ENCODE data around the gene ERCC6L2.
A peak's percentile ranks its signal among the peaks of the same experiment; 100 is the strongest.

The ERCC6L2 gene

DNA sequence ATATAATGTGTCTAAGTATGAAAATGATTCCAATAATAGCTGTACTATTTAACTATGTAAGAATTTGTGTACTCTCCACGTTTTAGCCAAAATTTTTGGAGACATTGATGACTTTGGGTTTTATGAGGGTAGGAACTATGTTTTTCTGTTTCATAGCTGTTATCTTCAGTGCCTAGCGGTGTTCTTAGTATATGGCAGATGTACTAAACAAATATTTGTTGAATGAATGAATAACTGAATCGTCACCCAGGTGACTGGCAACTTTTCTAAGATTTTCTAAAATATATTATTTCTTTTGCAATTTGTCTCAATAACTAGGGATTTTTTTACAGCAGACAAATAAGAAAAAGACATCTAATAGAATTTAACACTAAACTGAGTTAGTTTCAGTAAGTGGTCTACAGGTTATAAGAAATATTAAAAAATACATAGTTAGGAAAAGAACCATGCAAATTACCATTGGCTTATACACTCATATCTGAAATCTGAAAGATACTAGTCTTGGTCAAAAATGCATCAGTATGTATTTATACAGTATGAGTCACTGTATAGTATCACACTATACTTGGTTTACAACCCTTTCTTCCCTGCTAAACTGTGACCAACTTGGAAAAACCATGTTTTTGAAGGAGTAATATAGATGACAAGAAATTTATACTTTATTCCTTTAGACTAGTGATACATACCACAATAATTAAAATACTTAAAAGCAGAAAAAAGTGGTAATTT lies 10.5 kb upstream of the ERCC6L2 start:
- DNase-seq: no peak

GRCh38 chr9:95870352-95870751 lies 5.1 kb upstream of the ERCC6L2 start:
- no peak for DNase-seq

DNA sequence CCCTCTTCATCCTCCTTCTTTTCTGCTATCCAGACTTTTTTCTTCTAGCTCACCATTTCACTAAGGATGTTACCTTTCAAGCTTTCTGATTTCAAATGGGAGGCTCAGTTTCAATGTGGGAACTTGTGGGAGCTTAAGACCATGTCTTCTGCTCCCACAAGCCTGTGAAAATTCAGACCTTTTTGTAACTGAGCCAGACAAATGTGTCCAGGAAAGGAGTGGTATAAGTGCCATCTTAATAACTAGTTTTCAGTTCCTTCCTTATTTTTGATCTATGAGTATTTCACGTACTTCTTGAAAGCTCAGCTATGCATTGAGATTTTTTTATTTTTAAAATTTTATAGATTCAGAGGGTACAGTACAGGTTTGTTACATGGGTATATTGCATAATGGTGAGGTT lies 4.6 kb upstream of the ERCC6L2 start:
- no peak for DNase-seq

DNA sequence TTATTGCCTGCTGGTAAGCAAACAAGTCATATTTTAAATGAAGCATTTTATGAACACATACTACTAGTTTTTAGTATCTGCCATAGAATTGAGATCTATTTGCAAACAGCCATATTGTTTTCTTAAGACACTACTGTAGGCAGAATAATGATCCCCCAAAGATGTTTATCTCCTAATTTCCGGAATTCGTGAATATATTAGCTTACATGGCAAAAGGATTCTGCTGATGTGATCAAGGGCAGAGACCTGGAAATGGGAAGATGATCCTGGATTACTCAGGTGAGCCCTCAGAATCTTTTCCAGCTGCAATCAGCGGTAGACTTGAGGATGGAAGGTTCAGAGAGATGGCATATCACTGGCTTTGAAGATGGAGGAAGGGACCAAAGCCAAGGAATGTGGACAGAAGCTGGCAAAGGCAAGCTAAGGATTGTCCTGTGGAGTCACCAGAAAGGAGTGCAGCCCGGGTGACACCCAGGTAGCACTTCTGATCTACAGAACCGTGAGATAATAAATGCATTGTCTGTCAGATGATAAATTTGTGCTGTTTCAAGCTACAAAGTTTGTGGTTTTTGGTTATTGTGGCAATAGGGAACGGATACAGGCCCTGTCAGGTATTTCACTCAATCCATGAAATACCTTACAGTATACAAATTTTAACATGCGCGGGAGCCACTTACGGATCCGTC lies 1.0 kb upstream of the ERCC6L2 start:
- peak; percentile 23 for DNase-seq

- DNase-seq: peak; percentile 47
These were observed 544 bp upstream of the ERCC6L2 start for GRCh38 chr9:95874989-95875304.

DNA sequence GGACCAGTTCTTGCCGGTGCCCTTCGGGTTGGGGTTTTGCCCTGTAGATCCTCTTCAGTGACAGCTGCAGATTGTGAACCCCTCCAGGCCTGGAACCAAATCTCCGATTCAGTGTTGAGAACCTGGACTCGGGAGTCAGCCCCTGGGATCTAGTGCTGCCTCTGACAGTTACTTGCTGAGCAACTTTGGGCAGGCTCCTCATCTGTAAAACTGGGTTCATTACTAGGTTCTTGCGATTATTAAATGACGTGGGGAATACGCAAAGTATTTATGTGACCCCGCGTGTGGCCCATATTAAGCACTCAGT lies 600 bp downstream of the ERCC6L2 start:
- DNase-seq: no peak

DNA sequence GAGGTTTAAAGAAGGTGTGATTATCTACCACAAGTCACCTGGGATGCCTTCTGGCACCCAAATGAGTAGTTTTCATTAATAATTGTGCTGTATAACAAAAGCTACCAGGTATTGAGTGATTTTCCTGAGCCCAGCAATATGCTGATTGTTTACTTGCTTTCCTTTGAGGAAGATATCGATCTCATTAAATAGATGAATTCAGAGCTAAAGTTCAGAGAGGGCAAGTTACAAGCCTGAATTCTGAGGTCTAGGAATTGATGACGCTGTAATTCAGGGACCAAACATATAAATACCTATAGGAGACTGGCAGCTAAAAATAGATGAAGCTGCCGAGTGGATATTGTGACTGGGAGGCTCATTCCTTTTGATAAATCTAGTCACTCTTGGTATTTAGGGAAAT lies 1.1 kb downstream of the ERCC6L2 start:
- DNase-seq: peak; percentile 35

DNA sequence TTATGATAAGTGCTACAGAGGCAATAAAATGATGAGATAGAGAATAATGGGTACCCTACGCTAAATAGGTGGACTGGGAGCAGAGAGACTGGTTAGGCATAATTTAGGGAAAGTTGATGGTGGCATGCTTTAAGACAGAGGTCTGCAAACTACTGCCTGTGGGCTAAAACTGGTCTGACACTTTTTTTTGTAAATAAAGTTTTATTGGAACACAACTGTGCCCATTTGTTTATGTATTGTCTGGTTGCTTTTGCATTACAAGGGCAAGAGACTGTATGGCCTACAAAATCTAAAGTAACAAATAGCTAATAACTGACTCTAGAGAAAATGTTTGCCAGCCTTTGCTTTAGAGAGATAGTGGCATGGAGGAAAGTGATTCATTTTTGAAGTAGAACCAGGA lies 2.5 kb downstream of the ERCC6L2 start:
- DNase-seq: no peak

DNA sequence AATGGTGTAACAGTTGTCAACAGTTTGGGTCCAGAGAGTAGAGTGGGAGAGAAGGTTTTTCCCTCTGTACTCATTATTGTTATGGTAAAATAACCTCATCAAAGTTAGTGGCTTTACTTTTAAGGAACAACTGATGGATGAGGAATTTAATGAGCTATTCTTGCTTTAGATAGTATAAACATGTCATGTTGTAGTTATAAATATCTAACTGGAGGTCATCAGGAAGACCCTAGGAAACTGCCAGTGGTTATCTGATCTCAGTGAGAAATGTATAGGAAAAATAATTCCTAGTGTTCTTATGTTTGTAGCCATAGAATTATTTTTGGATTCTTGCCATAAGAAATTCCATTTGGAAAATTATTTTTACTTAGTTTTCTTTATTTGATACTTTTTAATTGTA lies 4.1 kb downstream of the ERCC6L2 start:
- DNase-seq: no peak

DNA sequence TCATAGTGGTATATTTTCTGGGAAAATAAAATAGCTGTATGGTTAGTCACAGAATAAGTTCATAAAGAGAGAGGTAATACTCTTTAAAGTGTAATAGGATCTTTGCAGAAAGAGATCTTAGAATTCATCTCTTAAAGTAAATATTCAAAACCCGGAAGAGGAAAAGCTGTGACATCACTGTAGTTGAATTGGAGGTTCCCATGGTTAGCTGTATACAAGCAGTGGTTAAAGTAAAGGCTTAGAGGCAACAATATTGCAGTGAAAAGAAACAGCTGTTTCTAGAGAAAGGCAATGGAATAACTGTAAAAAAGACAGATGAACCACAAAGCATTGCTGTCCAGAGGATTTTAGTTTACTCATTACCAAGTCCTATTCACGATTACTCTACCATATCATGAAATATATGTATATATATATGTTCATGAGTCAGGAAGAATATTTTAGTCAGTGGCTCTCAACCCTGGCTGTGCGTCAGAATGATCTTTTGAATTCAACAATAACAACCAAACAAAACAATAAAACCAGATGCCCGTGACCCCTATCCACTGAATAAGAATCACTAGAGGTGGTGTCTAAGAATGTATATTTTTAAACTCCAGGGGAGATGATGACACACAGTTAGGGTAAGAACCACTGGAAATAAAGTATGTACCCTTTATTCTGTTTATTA lies 4.7 kb downstream of the ERCC6L2 start:
- peak; percentile 62 for DNase-seq

GRCh38 chr9:95887926-95888497 lies 12.5 kb downstream of the ERCC6L2 start:
- no peak for DNase-seq

DNA sequence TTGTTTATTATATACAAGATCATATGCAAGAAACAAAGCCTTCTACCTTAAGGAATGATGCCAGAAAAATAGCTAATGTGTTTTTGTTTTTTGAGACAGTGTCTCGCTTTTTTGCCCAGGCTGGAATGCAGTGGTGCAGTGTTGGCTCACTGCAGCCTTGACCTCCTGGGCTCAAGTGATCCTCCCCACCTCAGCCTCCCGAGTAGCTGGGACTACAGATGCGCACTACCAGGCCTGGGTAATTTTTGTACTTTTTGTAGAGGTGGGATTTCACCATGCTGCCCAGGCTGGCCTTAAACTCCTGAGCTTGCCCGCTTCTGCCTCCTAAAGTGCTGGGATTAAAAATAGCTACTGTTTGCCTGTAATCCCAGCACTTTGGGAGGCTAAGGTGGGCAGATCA lies 15.1 kb downstream of the ERCC6L2 start:
- no peak for DNase-seq

- DNase-seq: no peak
These were observed 15.7 kb downstream of the ERCC6L2 start for GRCh38 chr9:95891067-95891671.

DNA sequence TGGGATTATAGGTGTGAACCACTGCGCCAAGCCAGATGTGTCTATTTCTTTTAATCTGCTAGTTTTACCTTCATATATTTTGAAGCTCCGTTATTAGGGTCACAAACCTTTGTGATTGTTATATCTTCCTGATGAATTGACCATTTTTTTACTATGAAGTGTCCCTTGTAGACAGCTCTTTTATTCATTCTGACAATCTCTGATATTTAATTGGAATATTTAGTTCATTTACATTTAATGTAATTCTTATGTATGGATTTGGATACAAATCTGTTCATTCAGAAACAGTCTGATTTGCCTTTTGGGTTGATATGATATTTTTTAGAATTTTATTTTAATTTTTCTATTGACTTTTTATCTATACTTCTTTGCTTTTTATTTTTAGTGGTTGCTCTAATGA lies 17.2 kb downstream of the ERCC6L2 start:
- DNase-seq: no peak

DNA sequence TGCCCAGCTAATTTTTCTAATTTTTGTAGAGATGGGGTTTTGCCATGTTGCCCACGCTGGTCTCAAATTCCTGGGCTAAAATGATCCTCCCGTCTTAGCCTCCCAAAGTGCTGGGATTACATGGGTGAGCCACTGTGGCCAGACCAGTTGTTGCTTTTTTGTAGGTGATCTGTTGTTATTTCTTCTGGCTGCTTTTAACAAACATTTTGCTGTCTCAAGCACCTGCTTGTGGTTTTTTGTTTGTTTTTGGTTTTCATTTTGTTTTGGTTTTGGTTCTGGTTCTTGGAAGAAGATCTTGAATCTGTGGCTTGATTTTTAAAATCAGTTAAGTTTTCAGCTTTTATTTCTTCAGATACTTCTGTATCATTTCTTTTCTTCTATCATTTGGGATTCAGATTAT lies 21.1 kb downstream of the ERCC6L2 start:
- no peak for DNase-seq

GRCh38 chr9:95901506-95901905 lies 26.0 kb downstream of the ERCC6L2 start:
- no peak for DNase-seq

DNA sequence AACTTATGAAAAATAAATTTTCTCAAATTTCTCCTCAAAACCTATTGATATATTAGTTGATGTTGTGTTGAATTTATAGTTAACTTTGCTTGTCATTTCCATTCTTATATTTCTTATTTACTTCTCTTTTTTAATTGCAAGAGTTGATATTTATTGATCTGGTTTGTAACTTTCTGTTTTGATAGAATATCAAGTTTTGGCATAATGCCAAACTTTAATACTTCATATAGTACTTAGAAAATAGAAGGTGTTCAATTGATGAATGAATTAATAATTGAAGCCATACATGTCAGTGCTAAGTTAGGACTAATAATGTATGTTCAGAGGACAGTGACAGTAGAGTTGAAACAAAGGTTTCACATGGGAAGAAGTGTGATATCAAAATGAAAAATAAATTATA lies 27.9 kb downstream of the ERCC6L2 start:
- DNase-seq: no peak

GRCh38 chr9:95907794-95908193 lies 32.3 kb downstream of the ERCC6L2 start:
- no peak for DNase-seq

DNA sequence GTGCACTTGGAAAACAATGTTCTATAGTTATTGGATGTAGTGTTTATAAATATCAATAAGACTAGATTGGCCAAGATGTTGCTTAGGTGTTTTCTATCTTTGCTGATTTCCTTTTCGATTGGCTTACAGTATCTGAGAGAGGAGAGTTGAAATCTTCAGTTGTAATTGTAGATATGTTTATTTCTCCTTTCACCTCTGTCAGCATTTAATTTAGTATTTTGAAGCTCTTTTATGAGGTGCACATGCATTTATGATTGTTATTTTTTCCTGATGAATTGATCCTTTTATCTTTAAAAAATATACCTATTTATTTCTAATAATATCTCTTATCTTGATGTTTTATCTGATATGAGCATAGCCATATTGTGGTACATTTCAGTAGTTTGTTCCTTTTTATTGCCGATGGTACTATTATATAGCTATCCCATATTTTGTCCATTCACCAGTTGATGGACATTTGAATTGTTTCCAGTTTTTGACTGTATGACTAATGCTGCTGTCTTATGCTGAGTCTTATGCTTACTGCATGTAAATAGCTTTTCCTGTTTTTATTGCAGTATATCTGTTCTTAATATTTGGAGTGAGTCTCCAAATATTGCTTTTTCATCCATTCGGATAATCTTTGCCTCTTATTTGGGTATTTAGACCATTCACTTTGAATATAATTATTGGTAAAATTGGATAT lies 34.7 kb downstream of the ERCC6L2 start:
- DNase-seq: no peak

GRCh38 chr9:95910770-95911340 lies 35.4 kb downstream of the ERCC6L2 start:
- no peak for DNase-seq

GRCh38 chr9:95912773-95913172 lies 37.3 kb downstream of the ERCC6L2 start:
- no peak for DNase-seq

GRCh38 chr9:95920017-95920416 lies 44.5 kb downstream of the ERCC6L2 start:
- DNase-seq: no peak

DNA sequence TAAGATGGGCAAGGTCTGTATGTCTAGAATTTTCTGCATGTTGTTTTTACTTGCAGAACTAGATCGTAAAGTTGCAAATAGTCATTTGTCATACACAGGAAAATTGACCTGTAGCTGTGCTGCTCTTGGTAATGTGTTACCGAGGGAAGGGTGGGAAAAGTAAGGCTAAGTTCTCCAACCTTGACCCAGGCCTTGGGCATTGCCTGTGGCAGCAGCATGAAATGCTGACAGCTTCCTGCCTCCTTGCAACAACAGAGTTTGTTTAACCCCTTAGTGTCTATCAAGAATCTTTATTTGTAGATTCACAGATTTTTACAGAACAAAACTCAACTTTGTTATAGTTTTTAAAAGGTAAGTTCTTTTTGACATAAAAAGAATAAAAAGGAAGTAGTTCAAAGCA lies 48.3 kb downstream of the ERCC6L2 start:
- DNase-seq: no peak

All from fibroblast of skin of right biceps (primary cell).